K562 (cell line): Measurements from ENCODE around the gene TAF5. TPM values are rescaled to one million over a fixed set of nuclear protein-coding genes. Genes with fewer than 3 reads are reported as not detected.
A peak's percentile ranks its signal among the peaks of the same experiment; 100 is the strongest.

Experiments used
- CREB3 ChIP-seq: fragments of 450-650 bp; conservative IDR thresholded peaks from 2 replicates; pipeline ENCODE4 v1.6.1; 2016; ENCODE audit warnings: missing genetic modification characterization, low read depth, mild to moderate bottlenecking, missing compliant biosample characterization, moderate library complexity
- E2F5 ChIP-seq: sonication (generic); formaldehyde crosslinking; IDR thresholded peaks from 2 replicates; pipeline ENCODE4 v1.8.0; 2022; ENCODE audit warnings: mild to moderate bottlenecking, missing genetic modification reagents
- FIP1L1 ChIP-seq: fragments of 200-400 bp; formaldehyde crosslinking; IDR thresholded peaks from 2 replicates; pipeline ENCODE4 v1.6.1; 2018; ENCODE audit warnings: mild to moderate bottlenecking, low read depth, low read length; ENCODE audit not compliant: poor library complexity, severe bottlenecking
- HEY1 ChIP-seq: fragments of 250-450 bp; sonication (Bioruptor Pico); IDR thresholded peaks from 2 replicates; pipeline ENCODE4 v1.5.0; 2020; ENCODE audit warnings: mild to moderate bottlenecking, moderate library complexity, borderline replicate concordance
- MEF2A ChIP-seq: IDR thresholded peaks from 2 replicates; pipeline ENCODE4 v1.6.1; 2011; ENCODE audit warnings: low read depth, mild to moderate bottlenecking, low read length, moderate library complexity; ENCODE audit not compliant: control insufficient read depth
- STAT5B ChIP-seq: fragments of 250-450 bp; sonication (Bioruptor Pico); IDR thresholded peaks from 2 replicates; pipeline ENCODE4 v1.8.0; 2021; ENCODE audit warnings: mild to moderate bottlenecking, inconsistent platforms
- USF1 ChIP-seq: sonication (generic); formaldehyde crosslinking; IDR thresholded peaks from 2 replicates; pipeline ENCODE4 v1.9.0; 2022; ENCODE audit warnings: mild to moderate bottlenecking, missing genetic modification reagents
- XRCC4 ChIP-seq: IDR thresholded peaks from one replicate; pipeline ENCODE4 v1.6.1; 2011; ENCODE audit not compliant: insufficient read depth, insufficient read length; ENCODE audit errors: extremely low read depth
- ZFP36 ChIP-seq: fragments of 150-350 bp; IDR thresholded peaks from 2 replicates; pipeline ENCODE4 v1.6.1; 2018; ENCODE audit warnings: low read length, low read depth; ENCODE audit not compliant: partially characterized antibody
- ZNF143 ChIP-seq: sonication (generic); formaldehyde crosslinking; IDR thresholded peaks from 2 replicates; pipeline ENCODE4 v1.9.0; 2022; ENCODE audit warnings: mild to moderate bottlenecking, missing genetic modification reagents
- ZNF561 ChIP-seq: fragments of 450-650 bp; formaldehyde crosslinking; conservative IDR thresholded peaks from 2 replicates; pipeline ENCODE4 v1.4.0; 2020; ENCODE audit warnings: mild to moderate bottlenecking, moderate library complexity
- polyA plus RNA-seq, 8 experiments: library from polyadenylated mRNA; depleted of rRNA in 4 of 8; stranded (reverse) in 5 of 8; unstranded in 3 of 8; fragments of >200 nt; fragmentation: Nextera tagmentation in 2 of 8; fragmentation: Illumina TruSeq in 1 of 8; extraction: Ambion mirVana in 2 of 8; extraction: Trizol in 1 of 8; gene quantifications; 2 replicates each; pipeline versions ENCODE4 v1.2.1 to v1.2.3, GENCODE V29; 2011 to 2014; ENCODE audit warnings: inconsistent platforms in 1 of 8, missing spikeins in 1 of 8
- total RNA-seq, 7 experiments: library from RNA; depleted of rRNA in 6 of 7; stranded (reverse); fragments of >200 nt in 6 of 7; fragmentation: Illumina TruSeq in 2 of 7; extraction: Trizol in 2 of 7; gene quantifications; 2 replicates each; pipeline versions ENCODE4 v1.2.1 to v1.2.3, GENCODE V29; 2011 to 2021; ENCODE audit warnings: low replicate concordance in 1 of 7

The TAF5 gene
- total and polyA plus RNA-seq, 9 of the 15 experiments (the other 6 are each of a cell fraction or from before 2014, with no cell fraction given) = 4.2 to 11.9 (median 9.3) TPM

GRCh38 chr10:103350517-103351260 is 17.1 kb upstream of the TAF5 start, which contains the start of gene PCGF6 (continued):
- TF ChIP-seq FIP1L1 = peak; percentile 39
- TF ChIP-seq STAT5B (CRISPR knock-in tag) = no peak
- no peak for TF ChIP-seq HEY1 (CRISPR knock-in tag)
- TF ChIP-seq USF1 (CRISPR knock-in tag) = no peak
- TF ChIP-seq XRCC4 = no peak
- no peak for TF ChIP-seq CREB3
- peak; percentile 71 for TF ChIP-seq ZNF143 (CRISPR knock-in tag)
- TF ChIP-seq MEF2A = no peak
- no peak for TF ChIP-seq E2F5
- no peak for TF ChIP-seq ZNF561 (CRISPR knock-in tag)
- TF ChIP-seq ZFP36 = no peak
